COLO668 (cell line): ENCODE measurements around the gene VSIG4.
A peak's percentile ranks its signal among the peaks of the same experiment; 100 is the strongest.
"Not testable (repeated sequence)": the region's sequence is repeated elsewhere in the genome, so short reads cannot be mapped to it uniquely, and the experiment has no call there.

Source experiments
- DNase-seq: peaks from one replicate; lab custom pipeline; 2025; ENCODE audit not compliant: unreplicated experiment; lab: John Stamatoyannopoulos, UW

The VSIG4 gene

GRCh38 chrX:66039944-66040343 lies at the start of gene VSIG4:
Gene VSIG4 (minus strand): TSS chrX:66040080. CDS start chrX:66039998, 82 bp downstream.
- no peak for DNase-seq

- DNase-seq: no peak
Observed at GRCh38 chrX:66076801-66077200, 36.9 kb upstream of the VSIG4 start.

- DNase-seq: no peak
Observed at GRCh38 chrX:66074920-66075879, 35.3 kb upstream of the VSIG4 start.

GRCh38 chrX:66071126-66071525 lies 31.2 kb upstream of the VSIG4 start:
- DNase-seq: no peak

GRCh38 chrX:66064261-66064660 lies 24.4 kb upstream of the VSIG4 start:
- DNase-seq: no peak

GRCh38 chrX:66057019-66057418 lies 17.1 kb upstream of the VSIG4 start:
- not testable (repeated sequence) for DNase-seq

GRCh38 chrX:66054978-66055377 lies 15.1 kb upstream of the VSIG4 start:
- no peak for DNase-seq

- no peak for DNase-seq
Observed at GRCh38 chrX:66053414-66053813, 13.5 kb upstream of the VSIG4 start.

GRCh38 chrX:66051980-66052379 lies 12.1 kb upstream of the VSIG4 start:
- no peak for DNase-seq

- no peak for DNase-seq
Observed at GRCh38 chrX:66050140-66050569, 10.3 kb upstream of the VSIG4 start.

GRCh38 chrX:66049056-66049455 lies 9.2 kb upstream of the VSIG4 start:
- no peak for DNase-seq

- DNase-seq: no peak
Observed at GRCh38 chrX:66046612-66047235, 6.8 kb upstream of the VSIG4 start.

- no peak for DNase-seq
Observed at GRCh38 chrX:66045894-66046293, 6.0 kb upstream of the VSIG4 start.

GRCh38 chrX:66043584-66043983 lies 3.7 kb upstream of the VSIG4 start:
- DNase-seq: no peak

GRCh38 chrX:66042307-66043077 lies 2.6 kb upstream of the VSIG4 start:
- DNase-seq: no peak

GRCh38 chrX:66038115-66038514 lies 1.8 kb downstream of the VSIG4 start:
- DNase-seq: no peak

GRCh38 chrX:66036231-66036630 lies 3.6 kb downstream of the VSIG4 start:
- DNase-seq: no peak

- no peak for DNase-seq
Observed at GRCh38 chrX:66035667-66036066, 4.2 kb downstream of the VSIG4 start.

GRCh38 chrX:66030505-66031317 lies 9.2 kb downstream of the VSIG4 start:
- DNase-seq: peak; percentile 0

- no peak for DNase-seq
Observed at GRCh38 chrX:66028936-66029335, 10.9 kb downstream of the VSIG4 start.

GRCh38 chrX:66024570-66024969 lies 15.3 kb downstream of the VSIG4 start:
- DNase-seq: no peak
